Vagina (tissue), 2 donors: ENCODE data around the gene AHDC1. TPM values are rescaled to one million over a fixed set of nuclear protein-coding genes. Genes with fewer than 3 reads are reported as not detected.
"Not testable (repeated sequence)": the region's sequence is repeated elsewhere in the genome, so short reads cannot be mapped to it uniquely, and the experiment has no call there.

Experiments used
- DNase-seq, 2 donors: peaks; one replicate each; pipeline ENCODE4 v3.0.0-alpha.2; 2017; ENCODE audit errors: extremely low spot score in 2 of 2
- H3K27ac ChIP-seq: fragments of 200-600 bp; sonication (generic); one replicate; pipeline ENCODE4 v1.5.1; 2019
- H3K27me3 ChIP-seq: fragments of 200-600 bp; sonication (generic); one replicate; pipeline ENCODE4 v1.5.1; 2019
- H3K36me3 ChIP-seq, 2 donors: fragments of 200-600 bp; sonication (generic); one replicate each; pipeline ENCODE4 v1.5.1; 2017 to 2019
- H3K4me1 ChIP-seq: fragments of 200-600 bp; sonication (generic); one replicate; pipeline ENCODE4 v1.5.1; 2019
- H3K4me3 ChIP-seq, 2 donors: fragments of 200-600 bp; sonication (generic); 1 replicate in 1 of 2; 2 replicates in 1 of 2; pipeline ENCODE4 v1.5.1; 2016 to 2019
- H3K9me3 ChIP-seq: fragments of 200-600 bp; sonication (generic); one replicate; pipeline ENCODE4 v1.5.1; 2019
- POLR2A ChIP-seq, 2 donors: fragments of 450-650 bp; IDR thresholded peaks; one replicate each; pipeline ENCODE4 v1.6.1; 2017; ENCODE audit warnings: antibody characterized with exemption in 2 of 2, mild to moderate bottlenecking in 2 of 2, moderate library complexity in 2 of 2
- POLR2AphosphoS5 ChIP-seq, 2 donors: sonication (generic); formaldehyde crosslinking; IDR thresholded peaks; one replicate each; pipeline ENCODE4 v1.9.0; 2017; ENCODE audit warnings: antibody characterized with exemption in 2 of 2, mild to moderate bottlenecking in 2 of 2, low read depth in 1 of 2; ENCODE audit not compliant: insufficient read depth in 1 of 2
- intact Hi-C: fragments of 100-400 bp; cut with DNase I; formaldehyde crosslinking; loops from one replicate; pipeline ENCODE4 v1.15.1; 2023
- total RNA-seq: library from RNA; depleted of rRNA; stranded (reverse); fragments of >200 nt; gene quantifications from one replicate; pipeline ENCODE4 v1.2.3, GENCODE V29; 2016
- TF ChIP-seq, protein P1 (sequence below), 3 experiments: fragments of 450-650 bp in 2 of 3; fragments of 200-600 bp in 1 of 3; sonication (generic) in 1 of 3; IDR thresholded peaks; one replicate each; pipeline ENCODE4 v1.5.1; 2017 to 2019; ENCODE audit warnings: antibody characterized with exemption in 3 of 3, mild to moderate bottlenecking in 2 of 3, moderate library complexity in 2 of 3

AHDC1 gene
- total RNA-seq, 1 donor from 2014 or later: 62.4 TPM

DNA sequence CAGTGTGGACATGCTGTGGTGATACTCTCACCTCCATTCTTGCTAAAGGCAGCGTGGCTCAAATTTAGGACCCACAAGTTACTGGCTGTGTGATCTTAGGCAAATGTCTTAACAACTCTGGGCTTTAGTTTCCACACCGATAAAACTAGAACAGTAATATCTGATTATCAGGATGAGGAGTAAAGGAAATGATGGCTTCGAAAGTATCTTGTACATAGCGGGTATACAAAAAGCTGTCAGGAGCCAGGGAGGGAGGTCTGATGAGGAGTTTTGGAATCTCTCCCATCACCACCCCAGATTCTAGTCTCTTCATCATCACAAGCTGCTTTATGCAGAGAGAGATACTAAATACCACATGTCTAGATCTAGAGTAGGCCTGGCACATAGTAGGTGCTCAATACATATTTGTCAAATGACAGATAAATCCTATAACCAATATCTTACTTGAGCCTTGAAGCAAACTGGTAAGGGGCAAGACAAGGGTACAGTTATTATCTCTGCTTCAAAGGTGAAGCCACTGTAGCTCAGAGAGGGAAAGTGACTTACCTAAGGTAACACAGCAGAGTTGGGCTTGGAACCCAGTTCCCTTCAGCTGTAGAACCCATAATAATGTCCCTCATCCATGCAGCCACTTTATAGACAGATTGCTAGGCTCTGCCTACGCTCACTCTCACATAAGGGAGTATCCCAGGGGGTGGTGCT is 40.6 kb upstream of the AHDC1 start:
- Histone ChIP-seq H3K36me3 (no peaks in the 10 kb centered on the region), H3K4me1 (no peaks in the 10 kb centered on the region), H3K27ac (no peak overlapping the region), H3K27me3 (no peaks in the 10 kb centered on the region), H3K9me3 (no peaks in the 10 kb centered on the region), H3K4me3 (no peak overlapping the region)
- TF ChIP-seq, protein P1, sequence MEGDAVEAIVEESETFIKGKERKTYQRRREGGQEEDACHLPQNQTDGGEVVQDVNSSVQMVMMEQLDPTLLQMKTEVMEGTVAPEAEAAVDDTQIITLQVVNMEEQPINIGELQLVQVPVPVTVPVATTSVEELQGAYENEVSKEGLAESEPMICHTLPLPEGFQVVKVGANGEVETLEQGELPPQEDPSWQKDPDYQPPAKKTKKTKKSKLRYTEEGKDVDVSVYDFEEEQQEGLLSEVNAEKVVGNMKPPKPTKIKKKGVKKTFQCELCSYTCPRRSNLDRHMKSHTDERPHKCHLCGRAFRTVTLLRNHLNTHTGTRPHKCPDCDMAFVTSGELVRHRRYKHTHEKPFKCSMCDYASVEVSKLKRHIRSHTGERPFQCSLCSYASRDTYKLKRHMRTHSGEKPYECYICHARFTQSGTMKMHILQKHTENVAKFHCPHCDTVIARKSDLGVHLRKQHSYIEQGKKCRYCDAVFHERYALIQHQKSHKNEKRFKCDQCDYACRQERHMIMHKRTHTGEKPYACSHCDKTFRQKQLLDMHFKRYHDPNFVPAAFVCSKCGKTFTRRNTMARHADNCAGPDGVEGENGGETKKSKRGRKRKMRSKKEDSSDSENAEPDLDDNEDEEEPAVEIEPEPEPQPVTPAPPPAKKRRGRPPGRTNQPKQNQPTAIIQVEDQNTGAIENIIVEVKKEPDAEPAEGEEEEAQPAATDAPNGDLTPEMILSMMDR (IDR thresholded peaks at IDR 0.05): no peak
- intact Hi-C loops: no loop called here
- no peak for DNase-seq

DNA sequence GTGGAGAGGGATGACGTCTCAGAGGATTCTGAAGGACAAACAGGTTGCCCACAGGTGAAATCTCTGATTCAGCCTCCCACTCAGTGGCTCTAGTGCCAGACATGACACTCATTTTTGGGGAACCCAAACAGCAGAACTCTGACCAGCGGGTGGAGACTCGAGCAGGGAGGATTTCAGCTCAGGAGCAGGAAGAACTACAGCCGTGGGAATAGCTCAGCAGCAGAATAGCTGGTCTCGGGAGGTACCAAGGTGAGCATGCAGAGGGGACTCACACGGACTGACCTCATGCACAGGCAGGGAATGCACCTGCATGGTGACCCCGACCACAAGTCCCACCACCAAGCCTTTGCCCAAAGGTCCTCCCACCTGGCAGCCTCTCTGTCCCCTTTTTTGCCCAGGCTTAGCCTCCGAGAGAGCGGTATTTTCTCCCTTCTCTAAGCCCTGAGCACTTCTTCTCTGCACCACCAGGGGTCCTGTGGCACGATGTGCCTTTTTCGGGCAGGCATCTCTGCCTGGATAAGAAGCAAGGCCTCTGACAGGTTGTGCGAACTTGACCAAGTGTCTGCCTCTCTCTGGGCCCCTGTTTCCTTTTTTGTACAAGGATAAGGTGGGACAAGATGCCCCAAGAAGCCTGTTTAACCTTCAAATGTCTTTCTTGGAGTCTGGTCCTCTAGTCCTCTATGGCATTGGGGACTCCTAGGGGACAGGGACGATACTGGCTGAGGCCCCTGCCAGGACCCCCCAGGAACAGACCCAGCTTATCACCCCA is 39.8 kb upstream of the AHDC1 start:
- Histone ChIP-seq H3K27ac (no peak overlapping the region), H3K36me3 (no peaks in the 10 kb centered on the region), H3K4me3 (no peak overlapping the region), H3K27me3 (no peaks in the 10 kb centered on the region), H3K9me3 (no peaks in the 10 kb centered on the region), H3K4me1 (no peaks in the 10 kb centered on the region)
- TF ChIP-seq, protein P1 (IDR thresholded peaks at IDR 0.05): peak; percentile 20 to 62 (median 35)
- no peak for TF ChIP-seq POLR2A (IDR thresholded peaks at IDR 0.05)
- intact Hi-C loops: no loop called here
- no peak for DNase-seq

DNA sequence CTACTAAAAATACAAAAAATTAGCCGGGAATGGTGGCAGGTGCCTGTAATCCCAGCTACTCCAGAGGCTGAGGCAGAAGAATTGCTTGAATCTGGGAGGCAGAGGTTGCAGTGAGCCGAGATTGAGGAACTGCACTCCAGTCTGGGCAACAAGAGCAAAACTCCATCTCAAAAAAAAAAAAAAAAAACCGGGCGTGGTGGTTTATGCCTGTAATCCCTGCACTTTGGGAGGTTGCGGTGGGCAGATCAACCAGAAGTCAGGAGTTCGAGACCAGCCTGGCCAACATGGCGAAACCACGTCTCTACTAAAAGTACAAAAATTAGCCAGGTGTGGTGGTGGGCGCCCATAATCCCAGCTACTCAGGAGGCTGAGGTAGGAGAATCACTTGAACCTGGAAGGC is 36.6 kb upstream of the AHDC1 start:
- H3K36me3 ChIP-seq, DNase-seq, H3K27me3 ChIP-seq, H3K27ac ChIP-seq, H3K4me1 ChIP-seq, H3K4me3 ChIP-seq, intact Hi-C loops, H3K9me3 ChIP-seq: not testable (repeated sequence)

DNA sequence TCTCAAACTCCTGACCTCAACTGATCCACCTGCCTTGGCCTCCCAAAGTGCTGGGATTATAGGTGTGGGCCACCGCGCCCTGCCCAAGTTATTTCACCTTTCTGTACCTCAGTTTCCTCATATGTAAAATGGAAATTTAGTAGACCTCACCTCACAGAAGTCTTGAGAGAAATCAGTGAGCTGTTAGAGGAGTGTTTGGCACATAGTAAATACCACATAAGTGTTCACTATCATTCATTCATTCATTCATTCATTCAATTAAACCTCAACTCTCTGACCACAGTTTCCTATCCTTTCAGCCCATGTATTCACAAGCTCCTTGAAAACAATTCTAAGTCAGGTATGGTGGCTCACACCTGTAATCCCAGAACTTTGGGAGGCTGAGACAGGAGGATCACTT is 34.9 kb upstream of the AHDC1 start:
- intact Hi-C loops: no loop called here
- H3K9me3 ChIP-seq: no peaks in the 10 kb centered on the region
- TF ChIP-seq, protein P1 (IDR thresholded peaks at IDR 0.05): no peak
- no peak for TF ChIP-seq POLR2A (IDR thresholded peaks at IDR 0.05)
- no peak for TF ChIP-seq POLR2AphosphoS5 (IDR thresholded peaks at IDR 0.05; ENCODE audit: insufficient read depth in 1 of 2, low read depth in 1 of 2)
- H3K4me3 ChIP-seq: no peak overlapping the region
- no peaks in the 10 kb centered on the region for H3K27me3 ChIP-seq
- no peak for DNase-seq
- no peak overlapping the region for H3K27ac ChIP-seq
- H3K36me3 ChIP-seq: no peaks in the 10 kb centered on the region
- peaks cover 12% of the 10 kb centered on the region for H3K4me1 ChIP-seq

DNA sequence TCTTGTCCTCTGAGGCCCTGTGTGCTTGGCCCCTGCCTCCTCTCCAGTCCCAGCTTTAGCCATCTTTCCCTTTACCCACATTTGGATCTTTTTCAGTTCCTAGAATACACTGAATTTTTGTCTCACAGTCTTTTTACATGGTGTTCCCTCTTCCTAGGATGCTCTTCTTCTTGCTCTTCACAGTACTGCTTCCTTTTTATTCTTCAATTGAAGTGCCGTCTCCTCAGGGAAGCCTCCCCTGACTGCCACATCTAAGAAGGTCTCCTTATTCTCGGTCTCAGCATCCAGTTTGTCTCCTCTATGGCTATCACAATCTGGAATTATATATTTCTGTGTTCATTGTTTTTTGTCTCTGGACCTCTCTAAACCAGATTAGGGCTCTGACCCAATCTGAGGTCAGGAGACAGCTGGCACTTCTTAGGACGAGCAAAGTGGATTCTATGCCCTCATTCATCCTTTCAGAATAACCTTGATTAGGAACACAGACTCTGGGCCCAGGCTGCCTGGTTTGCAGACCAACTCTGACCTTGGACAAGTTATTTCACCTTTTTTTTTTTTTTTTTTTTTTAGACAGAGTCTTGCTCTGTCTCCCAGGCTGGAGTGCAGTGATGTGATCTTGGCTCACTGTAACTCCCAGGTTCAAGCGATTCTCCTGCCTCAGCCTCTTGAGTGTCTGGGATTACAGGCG is 34.2 kb upstream of the AHDC1 start:
- Histone ChIP-seq H3K4me3 (no peak overlapping the region), H3K27ac (no peak overlapping the region), H3K9me3 (no peaks in the 10 kb centered on the region), H3K36me3 (no peaks in the 10 kb centered on the region), H3K27me3 (no peaks in the 10 kb centered on the region), H3K4me1 (peaks cover 19% of the 10 kb centered on the region)
- TF ChIP-seq, protein P1 (IDR thresholded peaks at IDR 0.05): no peak
- TF ChIP-seq POLR2A (IDR thresholded peaks at IDR 0.05): no peak
- TF ChIP-seq POLR2AphosphoS5 (IDR thresholded peaks at IDR 0.05; ENCODE audit: insufficient read depth in 1 of 2, low read depth in 1 of 2): no peak
- intact Hi-C loops: no loop called here
- DNase-seq: no peak
